GM12865 (cell line): ENCODE measurements around the gene MLX.

ENCODE experiments used
- DNase-seq: peaks from one replicate; pipeline ENCODE4 v3.0.0; 2010; ENCODE audit warnings: low read depth
- H3K4me3 ChIP-seq: 2 replicates; pipeline ENCODE4 v1.5.1; 2011; ENCODE audit warnings: mild to moderate bottlenecking, low read depth, low read length, control low read depth
- TF ChIP-seq, protein P1 (sequence below): IDR thresholded peaks from 2 replicates; pipeline ENCODE4 v1.5.1; 2011; ENCODE audit warnings: low read length, control low read depth, low read depth, inconsistent platforms; ENCODE audit not compliant: insufficient read depth; ENCODE audit errors: missing control alignments

Gene MLX

GRCh38 chr17:42561897-42562387, 5.0 kb upstream of the MLX start, which contains the start of gene COASY:
TSS of gene COASY (plus strand) at chr17:42562148. CDS start at chr17:42562623, 475 bp downstream.
- DNase-seq, result peak; percentile 98
- peak within 1 kb of the TSS; percentile 87 for H3K4me3 ChIP-seq
- TF ChIP-seq, protein P1, sequence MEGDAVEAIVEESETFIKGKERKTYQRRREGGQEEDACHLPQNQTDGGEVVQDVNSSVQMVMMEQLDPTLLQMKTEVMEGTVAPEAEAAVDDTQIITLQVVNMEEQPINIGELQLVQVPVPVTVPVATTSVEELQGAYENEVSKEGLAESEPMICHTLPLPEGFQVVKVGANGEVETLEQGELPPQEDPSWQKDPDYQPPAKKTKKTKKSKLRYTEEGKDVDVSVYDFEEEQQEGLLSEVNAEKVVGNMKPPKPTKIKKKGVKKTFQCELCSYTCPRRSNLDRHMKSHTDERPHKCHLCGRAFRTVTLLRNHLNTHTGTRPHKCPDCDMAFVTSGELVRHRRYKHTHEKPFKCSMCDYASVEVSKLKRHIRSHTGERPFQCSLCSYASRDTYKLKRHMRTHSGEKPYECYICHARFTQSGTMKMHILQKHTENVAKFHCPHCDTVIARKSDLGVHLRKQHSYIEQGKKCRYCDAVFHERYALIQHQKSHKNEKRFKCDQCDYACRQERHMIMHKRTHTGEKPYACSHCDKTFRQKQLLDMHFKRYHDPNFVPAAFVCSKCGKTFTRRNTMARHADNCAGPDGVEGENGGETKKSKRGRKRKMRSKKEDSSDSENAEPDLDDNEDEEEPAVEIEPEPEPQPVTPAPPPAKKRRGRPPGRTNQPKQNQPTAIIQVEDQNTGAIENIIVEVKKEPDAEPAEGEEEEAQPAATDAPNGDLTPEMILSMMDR, result no peak

DNA sequence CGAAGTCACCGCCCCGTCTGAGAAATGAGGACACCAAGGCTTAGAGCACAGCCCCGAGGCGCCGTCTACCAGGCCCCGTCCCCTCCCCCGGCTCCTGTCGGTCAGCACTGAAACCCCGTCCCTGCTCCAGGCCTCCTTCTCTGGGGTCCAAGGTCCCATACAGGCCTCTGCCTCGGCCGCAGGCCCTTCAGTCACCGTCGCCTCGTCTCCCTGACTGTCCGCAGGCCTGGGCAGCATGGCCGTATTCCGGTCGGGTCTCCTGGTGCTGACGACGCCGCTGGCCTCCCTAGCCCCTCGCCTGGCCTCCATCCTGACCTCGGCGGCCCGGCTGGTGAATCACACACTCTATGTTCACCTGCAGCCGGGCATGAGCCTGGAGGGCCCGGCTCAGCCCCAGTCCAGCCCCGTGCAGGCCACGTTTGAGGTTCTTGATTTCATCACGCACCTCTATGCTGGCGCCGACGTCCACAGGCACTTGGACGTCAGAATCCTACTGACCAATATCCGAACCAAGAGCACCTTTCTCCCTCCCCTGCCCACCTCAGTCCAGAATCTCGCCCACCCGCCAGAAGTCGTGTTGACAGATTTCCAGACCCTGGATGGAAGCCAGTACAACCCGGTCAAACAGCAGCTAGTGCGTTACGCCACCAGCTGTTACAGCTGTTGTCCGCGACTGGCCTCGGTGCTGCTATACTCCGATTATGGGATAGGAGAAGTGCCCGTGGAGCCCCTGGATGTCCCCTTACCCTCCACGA, 4.3 kb upstream of the MLX start:
- TF ChIP-seq, protein P1, result no peak
- no peak for DNase-seq

DNA sequence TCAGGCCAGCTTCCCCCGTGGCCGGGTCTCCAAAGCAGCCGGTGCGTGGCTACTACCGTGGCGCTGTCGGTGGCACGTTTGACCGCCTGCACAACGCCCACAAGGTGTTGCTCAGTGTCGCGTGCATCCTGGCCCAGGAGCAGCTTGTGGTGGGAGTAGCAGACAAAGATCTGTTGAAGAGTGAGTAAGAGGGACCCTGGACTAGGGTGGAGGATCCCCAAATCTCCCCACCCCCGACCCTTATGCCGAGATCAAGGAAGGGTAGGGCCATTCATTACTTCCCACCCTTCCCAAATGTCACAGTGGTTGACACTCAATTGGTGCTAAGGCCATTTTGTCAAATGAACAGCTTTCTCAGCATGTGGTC, 3.8 kb upstream of the MLX start:
- TF ChIP-seq, protein P1, result no peak

More for the DNA sequence above, 4.3 kb upstream of the MLX start:
- H3K4me3 ChIP-seq, result peak overlapping the region; percentile 87

GRCh38 chr17:42563543-42563942, 3.4 kb upstream of the MLX start:
- TF ChIP-seq, protein P1, result no peak
- no peak for DNase-seq
- peak overlapping the region; percentile 87 for H3K4me3 ChIP-seq

More for the DNA sequence above, 3.8 kb upstream of the MLX start:
- DNase-seq, result peak; percentile 62
- peak overlapping the region; percentile 87 for H3K4me3 ChIP-seq

DNA sequence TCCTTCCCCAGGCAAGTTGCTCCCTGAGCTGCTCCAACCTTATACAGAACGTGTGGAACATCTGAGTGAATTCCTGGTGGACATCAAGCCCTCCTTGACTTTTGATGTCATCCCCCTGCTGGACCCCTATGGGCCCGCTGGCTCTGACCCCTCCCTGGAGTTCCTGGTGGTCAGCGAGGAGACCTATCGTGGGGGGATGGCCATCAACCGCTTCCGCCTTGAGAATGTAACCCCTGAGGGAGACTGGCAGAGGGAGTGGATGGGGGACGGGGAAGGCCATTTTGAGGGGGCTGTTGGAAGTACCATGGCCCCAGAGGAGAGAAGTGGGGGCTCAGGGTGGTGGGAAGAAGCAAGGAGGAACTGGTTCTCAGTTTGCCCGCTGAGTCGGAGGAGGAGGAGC, 3.0 kb upstream of the MLX start:
- TF ChIP-seq, protein P1, result no peak
- H3K4me3 ChIP-seq, result no peak overlapping the region; the same call in 1 of the 2 replicates
- no peak for DNase-seq

DNA sequence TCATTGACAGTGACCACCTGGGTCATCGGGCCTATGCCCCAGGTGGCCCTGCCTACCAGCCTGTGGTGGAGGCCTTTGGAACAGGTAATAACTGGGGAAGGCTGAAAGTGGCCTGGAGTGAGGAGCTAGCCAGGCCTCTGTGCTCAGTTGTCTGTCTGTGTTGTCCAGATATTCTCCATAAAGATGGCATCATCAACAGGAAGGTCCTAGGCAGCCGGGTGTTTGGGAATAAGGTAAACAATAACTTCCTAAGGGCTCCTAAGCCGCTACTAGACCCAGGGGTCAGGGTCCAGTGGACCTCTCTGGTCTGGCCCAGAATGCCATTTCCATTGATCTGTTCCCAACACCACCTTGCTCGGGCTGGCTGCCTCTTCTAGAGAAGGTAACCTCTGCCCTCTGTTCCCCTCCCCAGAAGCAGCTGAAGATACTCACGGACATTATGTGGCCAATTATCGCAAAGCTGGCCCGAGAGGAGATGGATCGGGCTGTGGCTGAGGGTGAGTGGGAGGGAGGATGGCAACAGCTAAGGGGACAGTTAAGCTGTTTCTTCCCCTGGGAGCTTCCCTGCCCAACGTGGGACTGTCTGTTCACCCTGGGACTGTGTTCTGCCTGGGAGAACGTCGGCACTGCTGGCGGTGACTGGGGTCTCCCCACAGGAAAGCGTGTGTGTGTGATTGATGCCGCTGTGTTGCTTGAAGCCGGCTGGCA, 1.9 kb upstream of the MLX start:
- H3K4me3 ChIP-seq, result no peak overlapping the region
- TF ChIP-seq, protein P1, result no peak

More for the DNA sequence above, 1.9 kb upstream of the MLX start:
- DNase-seq, result no peak
